NB4 (cell line): Measurements from ENCODE around the gene AFAP1L1.

Experiments
- MYC ChIP-seq: IDR thresholded peaks from 2 replicates; pipeline ENCODE4 v1.6.1; 2011; ENCODE audit warnings: low read depth, low read length
- POLR2A ChIP-seq: IDR thresholded peaks from 2 replicates; pipeline ENCODE4 v1.6.1; 2011; ENCODE audit warnings: mild to moderate bottlenecking; ENCODE audit not compliant: insufficient read length; ENCODE audit errors: extremely low read depth
- TF ChIP-seq, protein P1 (sequence below): IDR thresholded peaks from one replicate; pipeline ENCODE4 v1.5.1; 2012; ENCODE audit warnings: low read depth, low read length

DNA sequence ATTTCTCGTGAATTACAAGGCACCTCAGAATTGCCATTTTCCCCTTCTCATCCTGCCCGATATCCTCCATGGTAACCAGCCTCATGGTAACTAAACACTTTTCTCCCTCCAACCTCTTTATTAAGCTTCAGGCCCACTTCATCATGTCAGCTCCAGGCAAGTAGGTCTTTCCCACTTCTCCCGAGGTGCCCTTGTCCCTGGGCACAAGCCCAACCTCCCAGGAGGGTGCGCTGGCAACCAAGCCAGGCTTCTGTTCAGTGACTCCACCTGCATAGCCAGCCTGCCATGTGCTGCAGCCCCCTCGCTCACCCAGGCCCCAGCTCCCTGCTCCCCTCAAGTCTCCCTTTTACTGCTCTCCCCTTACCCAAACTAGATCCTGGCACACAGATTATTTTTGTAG lies 47.4 kb upstream of the AFAP1L1 start:
- TF ChIP-seq, protein P1, sequence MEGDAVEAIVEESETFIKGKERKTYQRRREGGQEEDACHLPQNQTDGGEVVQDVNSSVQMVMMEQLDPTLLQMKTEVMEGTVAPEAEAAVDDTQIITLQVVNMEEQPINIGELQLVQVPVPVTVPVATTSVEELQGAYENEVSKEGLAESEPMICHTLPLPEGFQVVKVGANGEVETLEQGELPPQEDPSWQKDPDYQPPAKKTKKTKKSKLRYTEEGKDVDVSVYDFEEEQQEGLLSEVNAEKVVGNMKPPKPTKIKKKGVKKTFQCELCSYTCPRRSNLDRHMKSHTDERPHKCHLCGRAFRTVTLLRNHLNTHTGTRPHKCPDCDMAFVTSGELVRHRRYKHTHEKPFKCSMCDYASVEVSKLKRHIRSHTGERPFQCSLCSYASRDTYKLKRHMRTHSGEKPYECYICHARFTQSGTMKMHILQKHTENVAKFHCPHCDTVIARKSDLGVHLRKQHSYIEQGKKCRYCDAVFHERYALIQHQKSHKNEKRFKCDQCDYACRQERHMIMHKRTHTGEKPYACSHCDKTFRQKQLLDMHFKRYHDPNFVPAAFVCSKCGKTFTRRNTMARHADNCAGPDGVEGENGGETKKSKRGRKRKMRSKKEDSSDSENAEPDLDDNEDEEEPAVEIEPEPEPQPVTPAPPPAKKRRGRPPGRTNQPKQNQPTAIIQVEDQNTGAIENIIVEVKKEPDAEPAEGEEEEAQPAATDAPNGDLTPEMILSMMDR, result no peak
- no peak for TF ChIP-seq MYC
- no peak for TF ChIP-seq POLR2A
